Measurements from ENCODE around the gene GBA2.

GRCh38 chr9:35783418-35783817, 34.4 kb upstream of the GBA2 start:
- TF ChIP-seq TAF1 (IDR thresholded peaks at IDR 0.05; ENCODE audit: low read depth) (no peak), REST (IDR thresholded peaks at IDR 0.05; ENCODE audit: low read depth) (no peak), USF1 (IDR thresholded peaks at IDR 0.05) (no peak), TEAD4 (IDR thresholded peaks at IDR 0.05) (no peak), EGR1 (IDR thresholded peaks at IDR 0.05) (no peak), EP300 (IDR thresholded peaks at IDR 0.05; ENCODE audit: borderline replicate concordance) (no peak), CEBPB (IDR thresholded peaks at IDR 0.05) (no peak), RAD21 (IDR thresholded peaks at IDR 0.05; ENCODE audit: low read depth) (no peak), FOXM1 (IDR thresholded peaks at IDR 0.05; ENCODE audit: borderline replicate concordance, low read depth) (no peak), ZBTB7A (IDR thresholded peaks at IDR 0.05; ENCODE audit: low read depth) (no peak), CREB1 (IDR thresholded peaks at IDR 0.05; ENCODE audit: low read depth) (no peak)
- TF ChIP-seq, protein P1, sequence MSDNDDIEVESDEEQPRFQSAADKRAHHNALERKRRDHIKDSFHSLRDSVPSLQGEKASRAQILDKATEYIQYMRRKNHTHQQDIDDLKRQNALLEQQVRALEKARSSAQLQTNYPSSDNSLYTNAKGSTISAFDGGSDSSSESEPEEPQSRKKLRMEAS (IDR thresholded peaks at IDR 0.05) = no peak
